ENCODE data around the gene PRSS12.
"Not testable (repeated sequence)": the region's sequence is repeated elsewhere in the genome, so short reads cannot be mapped to it uniquely, and the experiment has no call there.

PRSS12 gene

GRCh38 chr4:118352843-118353533, at the start of gene PRSS12:
PRSS12 (minus strand) TSS chr4:118353003; CDS start chr4:118352720, 283 bp downstream.
- DNase-seq: peak; percentile 82

- peak; percentile 34 for DNase-seq
Measured at GRCh38 chr4:118400356-118400755, 47.6 kb upstream of the PRSS12 start.

GRCh38 chr4:118399883-118400282, 47.1 kb upstream of the PRSS12 start:
- DNase-seq: not testable (repeated sequence)

GRCh38 chr4:118398226-118399090, 45.7 kb upstream of the PRSS12 start:
- no peak for DNase-seq

- DNase-seq: no peak
Measured at GRCh38 chr4:118397623-118397979, 44.8 kb upstream of the PRSS12 start.

GRCh38 chr4:118396881-118397622, 44.2 kb upstream of the PRSS12 start:
- no peak for DNase-seq

- no peak for DNase-seq
Measured at GRCh38 chr4:118395057-118395644, 42.3 kb upstream of the PRSS12 start.

GRCh38 chr4:118392509-118392908, 39.7 kb upstream of the PRSS12 start:
- not testable (repeated sequence) for DNase-seq

- DNase-seq: no peak
Measured at GRCh38 chr4:118390121-118390520, 37.3 kb upstream of the PRSS12 start.

GRCh38 chr4:118389721-118390120, 36.9 kb upstream of the PRSS12 start:
- no peak for DNase-seq

- no peak for DNase-seq
Measured at GRCh38 chr4:118388606-118389005, 35.8 kb upstream of the PRSS12 start.

GRCh38 chr4:118381902-118382301, 29.1 kb upstream of the PRSS12 start:
- no peak for DNase-seq

GRCh38 chr4:118373614-118374255, 20.9 kb upstream of the PRSS12 start:
- DNase-seq: peak; percentile 76

GRCh38 chr4:118372251-118372650, 19.4 kb upstream of the PRSS12 start:
- DNase-seq: no peak

- no peak for DNase-seq
Measured at GRCh38 chr4:118369231-118369630, 16.4 kb upstream of the PRSS12 start.

GRCh38 chr4:118367872-118368271, 15.1 kb upstream of the PRSS12 start:
- no peak for DNase-seq

- no peak for DNase-seq
Measured at GRCh38 chr4:118367361-118367760, 14.6 kb upstream of the PRSS12 start.

GRCh38 chr4:118363166-118363565, 10.4 kb upstream of the PRSS12 start:
- DNase-seq: no peak

GRCh38 chr4:118361192-118361591, 8.4 kb upstream of the PRSS12 start:
- DNase-seq: no peak

GRCh38 chr4:118360106-118360505, 7.3 kb upstream of the PRSS12 start:
- DNase-seq: no peak

- DNase-seq: no peak
Measured at GRCh38 chr4:118357601-118358000, 4.8 kb upstream of the PRSS12 start.

GRCh38 chr4:118356731-118357130, 3.9 kb upstream of the PRSS12 start:
- DNase-seq: peak; percentile 17

GRCh38 chr4:118356111-118356510, 3.3 kb upstream of the PRSS12 start:
- no peak for DNase-seq
